ENCODE results near the gene PSMA7. TPM values are rescaled to one million over a fixed set of nuclear protein-coding genes. Genes with fewer than 3 reads are reported as not detected.
A peak's percentile ranks its signal among the peaks of the same experiment; 100 is the strongest.

PSMA7 gene
- total RNA-seq, 1 experiment from 2014 or later, result 362 TPM

GRCh38 chr20:62160253-62160652 lies 17.1 kb upstream of the PSMA7 start:
- intact Hi-C loops (cut with micrococcal nuclease), result no loop called here

GRCh38 chr20:62159839-62160238 lies 16.6 kb upstream of the PSMA7 start:
- Mint-ChIP-seq H3K27ac (ENCODE audit: low read depth, unreplicated experiment) (peak overlapping the region; percentile 67), H3K9me3 (ENCODE audit: unreplicated experiment) (no peaks in the 10 kb centered on the region), H3K4me1 (ENCODE audit: insufficient read depth, unreplicated experiment) (peaks cover 32% of the 10 kb centered on the region), H3K4me3 (ENCODE audit: unreplicated experiment) (peak overlapping the region; percentile 62), H3K27me3 (ENCODE audit: insufficient read depth, unreplicated experiment) (no peaks in the 10 kb centered on the region), H3K36me3 (ENCODE audit: insufficient read depth, unreplicated experiment) (peaks cover 15% of the 10 kb centered on the region)
- intact Hi-C loops (cut with micrococcal nuclease), result no loop called here
- no peak for TF ChIP-seq CTCF (IDR thresholded peaks at IDR 0.05; ENCODE audit: unreplicated experiment)
- DNase-seq (ENCODE audit: unreplicated experiment), result peak; percentile 85
- POLR2A ChIA-PET, result interaction anchor here (1.4 to 1.5 kb wide), 2 partner anchors 23 to 93 kb away, joined by 3 to 4 read pairs; partner anchors contain the start of gene MTG2
- CTCF ChIA-PET, result interaction anchor here (0.6 kb wide), 1 partner anchor 11 kb away, joined by 3 read pairs; no protein-coding TSS in a partner anchor
- BruUV-seq (replicated peaks), result no TSS peak

More at GRCh38 chr20:62160253-62160652, 17.1 kb upstream of the PSMA7 start:
- H3K27me3 Mint-ChIP-seq (ENCODE audit: insufficient read depth, unreplicated experiment), result no peaks in the 10 kb centered on the region
- BruUV-seq (replicated peaks), result no TSS peak
- ChIA-PET POLR2A (interaction anchor here (0.6 to 1.9 kb wide), 3 partner anchors 27 to 778 kb away, joined by 3 to 4 read pairs (median 4); partner anchors contain the start of gene GID8), CTCF (interaction anchor here (0.6 kb wide), 1 partner anchor 11 kb away, joined by 3 read pairs; no protein-coding TSS in a partner anchor)
- H3K9me3 Mint-ChIP-seq (ENCODE audit: unreplicated experiment), result no peaks in the 10 kb centered on the region
- peak overlapping the region; percentile 62 for H3K4me3 Mint-ChIP-seq (ENCODE audit: unreplicated experiment)
- H3K4me1 Mint-ChIP-seq (ENCODE audit: insufficient read depth, unreplicated experiment), result peaks cover 28% of the 10 kb centered on the region
- no peak for DNase-seq (ENCODE audit: unreplicated experiment)
- peaks cover 17% of the 10 kb centered on the region for H3K36me3 Mint-ChIP-seq (ENCODE audit: insufficient read depth, unreplicated experiment)
- H3K27ac Mint-ChIP-seq (ENCODE audit: low read depth, unreplicated experiment), result peak overlapping the region; percentile 67
- TF ChIP-seq CTCF (IDR thresholded peaks at IDR 0.05; ENCODE audit: unreplicated experiment), result no peak

GRCh38 chr20:62159052-62159451 lies 15.9 kb upstream of the PSMA7 start:
- Mint-ChIP-seq H3K36me3 (ENCODE audit: insufficient read depth, unreplicated experiment) (peaks cover 18% of the 10 kb centered on the region), H3K4me3 (ENCODE audit: unreplicated experiment) (no peak overlapping the region), H3K27ac (ENCODE audit: low read depth, unreplicated experiment) (no peak overlapping the region), H3K4me1 (ENCODE audit: insufficient read depth, unreplicated experiment) (peaks cover 36% of the 10 kb centered on the region), H3K27me3 (ENCODE audit: insufficient read depth, unreplicated experiment) (no peaks in the 10 kb centered on the region), H3K9me3 (ENCODE audit: unreplicated experiment) (no peaks in the 10 kb centered on the region)
- no TSS peak for BruUV-seq (replicated peaks)
- TF ChIP-seq CTCF (IDR thresholded peaks at IDR 0.05; ENCODE audit: unreplicated experiment), result no peak
- no peak for DNase-seq (ENCODE audit: unreplicated experiment)
- ChIA-PET POLR2A (interaction anchor here (1.1 to 1.4 kb wide), 3 partner anchors 9 to 24 kb away, joined by 3 to 5 read pairs (median 3); partner anchors contain the start of genes MTG2 and SS18L1), CTCF (no interaction called here)
- intact Hi-C loops (cut with micrococcal nuclease), result no loop called here

- H3K4me1 Mint-ChIP-seq (ENCODE audit: insufficient read depth, unreplicated experiment), result peaks cover 36% of the 10 kb centered on the region
- no peaks in the 10 kb centered on the region for H3K9me3 Mint-ChIP-seq (ENCODE audit: unreplicated experiment)
- TF ChIP-seq CTCF (IDR thresholded peaks at IDR 0.05; ENCODE audit: unreplicated experiment), result no peak
- BruUV-seq (replicated peaks), result no TSS peak
- no peaks in the 10 kb centered on the region for H3K27me3 Mint-ChIP-seq (ENCODE audit: insufficient read depth, unreplicated experiment)
- ChIA-PET CTCF (no interaction called here), POLR2A (interaction anchor here (1.1 to 1.4 kb wide), 3 partner anchors 8 to 24 kb away, joined by 3 to 5 read pairs (median 3); partner anchors contain the start of genes MTG2 and SS18L1)
- H3K36me3 Mint-ChIP-seq (ENCODE audit: insufficient read depth, unreplicated experiment), result peaks cover 23% of the 10 kb centered on the region
- H3K4me3 Mint-ChIP-seq (ENCODE audit: unreplicated experiment), result no peak overlapping the region
- intact Hi-C loops (cut with micrococcal nuclease), result no loop called here
- no peak overlapping the region for H3K27ac Mint-ChIP-seq (ENCODE audit: low read depth, unreplicated experiment)
- DNase-seq (ENCODE audit: unreplicated experiment), result no peak
Measured at GRCh38 chr20:62158541-62158940, 15.3 kb upstream of the PSMA7 start.
